Panc1 (cell line): Measurements from ENCODE around the gene SOX18. TPM values are rescaled to one million over a fixed set of nuclear protein-coding genes. Genes with fewer than 3 reads are reported as not detected.

Experiments
- ATAC-seq: fragments of 200-7000 bp; cut with Tn5 transposase; 2 replicates; pipeline ENCODE4 v1.9.1; 2020; ENCODE audit warnings: mild to moderate bottlenecking, moderate library complexity
- BruUV-seq: library from RNA; stranded (reverse); fragments of 400-500 nt; replicated peaks from 2 replicates; lab custom pipeline; 2021; lab: Mats Ljungman, UMichigan
- CTCF ChIA-PET: fragments of 300-600 bp; sonication (Branson Sonifier 250); formaldehyde crosslinking; loops from one replicate; lab custom pipeline; 2022; ENCODE audit warnings: antibody characterized with exemption; lab: Charles Lee
- POLR2A ChIA-PET: fragments of 300-600 bp; sonication (Branson Sonifier 250); formaldehyde crosslinking; loops from one replicate; lab custom pipeline; 2022; ENCODE audit warnings: antibody characterized with exemption; lab: Charles Lee
- DNase-seq: peaks from one replicate; pipeline ENCODE4 v3.0.0-alpha.2; 2010; ENCODE audit warnings: low read depth, low spot score
- H3K27ac ChIP-seq: 2 replicates; pipeline ENCODE4 v1.5.1; 2011; ENCODE audit warnings: mild to moderate bottlenecking, low read length, inconsistent platforms
- H3K27me3 ChIP-seq: fragments of 200-500 bp; sonication (Bioruptor generic); 2 replicates; pipeline ENCODE4 v1.6.0; 2014; ENCODE audit warnings: low read length, inconsistent platforms; ENCODE audit not compliant: control insufficient read depth, insufficient read depth
- H3K36me3 ChIP-seq: fragments of 200-500 bp; sonication (Bioruptor generic); 2 replicates; pipeline ENCODE4 v1.5.1; 2014; ENCODE audit warnings: inconsistent platforms, mild to moderate bottlenecking, low read length, moderate library complexity; ENCODE audit not compliant: control insufficient read depth, insufficient read depth
- H3K4me1 ChIP-seq: 2 replicates; pipeline ENCODE4 v1.5.1; 2011; ENCODE audit warnings: inconsistent platforms, mild to moderate bottlenecking, low read length, moderate library complexity; ENCODE audit not compliant: control insufficient read depth, insufficient read depth
- H3K4me3 ChIP-seq, 2 experiments: 2 replicates each; pipeline ENCODE4 v1.5.1; 2011 to 2012; ENCODE audit warnings: low read depth in 2 of 2, low read length in 2 of 2, mild to moderate bottlenecking in 2 of 2, inconsistent platforms in 1 of 2, moderate library complexity in 1 of 2
- H3K9me3 ChIP-seq: fragments of 200-500 bp; sonication (Bioruptor generic); 2 replicates; pipeline ENCODE4 v1.5.1; 2014; ENCODE audit warnings: low read depth, mild to moderate bottlenecking, inconsistent platforms, low read length, moderate library complexity; ENCODE audit not compliant: control insufficient read depth, insufficient read depth
- CTCF ChIP-seq: fragments of 450-650 bp; IDR thresholded peaks from 2 replicates; pipeline ENCODE4 v1.5.1; 2017; ENCODE audit warnings: mild to moderate bottlenecking
- POLR2AphosphoS5 ChIP-seq: IDR thresholded peaks from 2 replicates; pipeline ENCODE4 v1.6.1; 2012; ENCODE audit warnings: mild to moderate bottlenecking, low read depth, low read length, moderate library complexity
- REST ChIP-seq, 2 experiments: IDR thresholded peaks; 2 replicates each; pipeline ENCODE4 v1.6.1; 2011 to 2012; ENCODE audit warnings: low read depth in 2 of 2, control low read depth in 1 of 2, low read length in 1 of 2, mild to moderate bottlenecking in 1 of 2, moderate library complexity in 1 of 2; ENCODE audit not compliant: insufficient read depth in 1 of 2
- SIN3A ChIP-seq: IDR thresholded peaks from 2 replicates; pipeline ENCODE4 v1.6.1; 2012; ENCODE audit warnings: low read depth, mild to moderate bottlenecking, low read length, moderate library complexity, borderline replicate concordance; ENCODE audit not compliant: insufficient read depth
- TCF7L2 ChIP-seq: IDR thresholded peaks from 2 replicates; pipeline ENCODE4 v1.6.1; 2011; ENCODE audit warnings: mild to moderate bottlenecking, low read depth, low read length, inconsistent platforms
- in situ Hi-C: cut with HindIII; loops from 2 replicates; pipeline ENCODE4 v1.10.0; 2016; ENCODE audit warnings: low sequenced_read_pairs, low pct_unique_long_range_greater_than_20kb
- intact Hi-C: fragments of 100-400 bp; cut with micrococcal nuclease; formaldehyde crosslinking; loops from one replicate; pipeline ENCODE4 v1.10.0; 2022; ENCODE audit not compliant: unreplicated experiment
- total RNA-seq: library from RNA; stranded (reverse); gene quantifications from one replicate; pipeline ENCODE4 v1.2.1, GENCODE V29; 2021; ENCODE audit not compliant: unreplicated experiment

SOX18 gene
- total RNA-seq, 1 experiment from 2014 or later = 18.7 TPM

GRCh38 chr20:64053841-64054661 lies 4.6 kb upstream of the SOX18 start:
- no peak for DNase-seq
- Histone ChIP-seq H3K9me3 (no peaks in the 10 kb centered on the region), H3K27ac (peak overlapping the region; percentile 52), H3K27me3 (no peaks in the 10 kb centered on the region), H3K4me3 (no peak overlapping the region), H3K4me1 (peaks cover 67% of the 10 kb centered on the region), H3K36me3 (no peaks in the 10 kb centered on the region)
- no TSS peak for BruUV-seq
- intact Hi-C loops = no loop called here
- POLR2A ChIA-PET = interaction anchor here (0.7 kb wide), 1 partner anchor 10 kb away, joined by 3 read pairs; no protein-coding TSS in a partner anchor
- in situ Hi-C loops = no loop called here
- no peak for TF ChIP-seq TCF7L2
- TF ChIP-seq SIN3A = no peak
- TF ChIP-seq POLR2AphosphoS5 = no peak
- no peak for TF ChIP-seq REST (IDR thresholded peaks at IDR 0.05; ENCODE audit: insufficient read depth in 1 of 2, low read depth in 2 of 2, low read length in 1 of 2)
- TF ChIP-seq CTCF = peak; percentile 72
- CTCF ChIA-PET = interaction anchor here (0.6 to 1.6 kb wide), 3 partner anchors 13 to 20 kb away, joined by 3 to 9 read pairs (median 3); no protein-coding TSS in a partner anchor
- peak; percentile 37 for ATAC-seq

GRCh38 chr20:64052987-64053840 lies 3.8 kb upstream of the SOX18 start:
- peaks cover 64% of the 10 kb centered on the region for H3K4me1 ChIP-seq

More at GRCh38 chr20:64052987-64053840, 3.8 kb upstream of the SOX18 start:
- CTCF ChIA-PET = interaction anchor here (0.6 to 1.6 kb wide), 2 partner anchors 14 to 19 kb away, joined by 3 to 9 read pairs; no protein-coding TSS in a partner anchor
- DNase-seq (no peak), ATAC-seq (no peak)
- intact Hi-C loops (no loop called here), in situ Hi-C loops (no loop called here)
- no TSS peak for BruUV-seq
- no peaks in the 10 kb centered on the region for H3K36me3 ChIP-seq
- H3K27ac ChIP-seq = no peak overlapping the region
- no peaks in the 10 kb centered on the region for H3K9me3 ChIP-seq
- no peak overlapping the region for H3K4me3 ChIP-seq
- no peaks in the 10 kb centered on the region for H3K27me3 ChIP-seq
- POLR2A ChIA-PET = interaction anchor here (0.7 kb wide), 1 partner anchor 11 kb away, joined by 3 read pairs; no protein-coding TSS in a partner anchor
- TF ChIP-seq POLR2AphosphoS5 = no peak
- no peak for TF ChIP-seq TCF7L2
- no peak for TF ChIP-seq CTCF
- no peak for TF ChIP-seq REST (IDR thresholded peaks at IDR 0.05; ENCODE audit: insufficient read depth in 1 of 2, low read depth in 2 of 2, low read length in 1 of 2)
- TF ChIP-seq SIN3A = no peak
